GM23338 (cell line): ENCODE measurements around the gene CDC27. TPM values are rescaled to one million over a fixed set of nuclear protein-coding genes. Genes with fewer than 3 reads are reported as not detected.

Source experiments
- ATAC-seq: fragments of 200-7000 bp; cut with Tn5 transposase; 3 replicates; pipeline ENCODE4 v1.9.1; 2020
- DNase-seq: peaks from one replicate; pipeline ENCODE4 v3.0.0-alpha.2; 2015; ENCODE audit warnings: low spot score
- H2AFZ ChIP-seq: fragments of 200-600 bp; sonication (generic); 2 replicates; pipeline ENCODE4 v1.8.0; 2016; ENCODE audit warnings: antibody characterized with exemption, mild to moderate bottlenecking, moderate library complexity
- H3F3A ChIP-seq: fragments of 200-600 bp; sonication (generic); replicated peaks from 2 replicates; pipeline ENCODE4 v1.8.0; 2017; ENCODE audit warnings: antibody characterized with exemption, mixed run types, low read depth
- H3K27ac ChIP-seq: fragments of 200-600 bp; sonication (generic); 2 replicates; pipeline ENCODE4 v1.6.1; 2016; ENCODE audit warnings: low read depth
- H3K27me3 ChIP-seq: fragments of 200-600 bp; sonication (generic); 2 replicates; pipeline ENCODE4 v1.8.0; 2016; ENCODE audit warnings: mild to moderate bottlenecking, mixed run types, moderate library complexity; ENCODE audit not compliant: insufficient read depth
- H3K36me3 ChIP-seq: fragments of 200-600 bp; sonication (generic); 2 replicates; pipeline ENCODE4 v1.8.0; 2016; ENCODE audit warnings: mild to moderate bottlenecking; ENCODE audit not compliant: insufficient read depth
- H3K4me1 ChIP-seq: fragments of 200-600 bp; sonication (generic); 2 replicates; pipeline ENCODE4 v1.8.0; 2016; ENCODE audit warnings: mild to moderate bottlenecking, moderate library complexity; ENCODE audit not compliant: insufficient read depth
- H3K4me2 ChIP-seq: fragments of 200-600 bp; sonication (generic); 2 replicates; pipeline ENCODE4 v1.7.1; 2017; ENCODE audit warnings: mixed run types
- H3K4me3 ChIP-seq: fragments of 200-600 bp; sonication (generic); 2 replicates; pipeline ENCODE4 v1.6.1; 2016; ENCODE audit warnings: mixed run types
- H3K79me2 ChIP-seq: fragments of 200-600 bp; sonication (generic); replicated peaks from 2 replicates; pipeline ENCODE4 v1.8.0; 2017; ENCODE audit warnings: mild to moderate bottlenecking; ENCODE audit not compliant: insufficient read depth
- H3K9me2 ChIP-seq: fragments of 200-600 bp; sonication (generic); 2 replicates; pipeline ENCODE4 v1.8.0; 2017; ENCODE audit not compliant: insufficient read depth
- H4K20me1 ChIP-seq: fragments of 200-600 bp; sonication (generic); replicated peaks from 2 replicates; pipeline ENCODE4 v1.8.0; 2017; ENCODE audit warnings: mild to moderate bottlenecking; ENCODE audit not compliant: insufficient read depth
- H3K27ac Mint-ChIP-seq: 2 replicates; pipeline ENCODE4 v1.8.0; 2020; ENCODE audit warnings: inconsistent platforms, mild to moderate bottlenecking, moderate library complexity, mixed read lengths
- H3K27me3 Mint-ChIP-seq: 3 replicates; pipeline ENCODE4 v1.8.0; 2022; ENCODE audit warnings: low read depth, mild to moderate bottlenecking, moderate library complexity, mixed read lengths, inconsistent platforms; ENCODE audit not compliant: insufficient read depth, poor library complexity
- H3K36me3 Mint-ChIP-seq: 3 replicates; pipeline ENCODE4 v1.8.0; 2021; ENCODE audit warnings: low read depth, mild to moderate bottlenecking, inconsistent platforms, moderate library complexity, mixed read lengths
- H3K4me1 Mint-ChIP-seq: 3 replicates; pipeline ENCODE4 v1.8.0; 2020; ENCODE audit warnings: mild to moderate bottlenecking, inconsistent platforms, mixed read lengths
- H3K4me3 Mint-ChIP-seq: 3 replicates; pipeline ENCODE4 v1.8.0; 2021; ENCODE audit warnings: moderate library complexity, mild to moderate bottlenecking, inconsistent platforms, mixed read lengths
- H3K9me3 Mint-ChIP-seq: 3 replicates; pipeline ENCODE4 v1.8.0; 2020; ENCODE audit warnings: moderate library complexity, mild to moderate bottlenecking, inconsistent platforms, mixed read lengths
- CREB1 ChIP-seq: fragments of 250-450 bp; sonication (Bioruptor Pico); IDR thresholded peaks from 2 replicates; pipeline ENCODE4 v1.5.0; 2020; ENCODE audit warnings: low read depth, mild to moderate bottlenecking, moderate library complexity
- CTCF ChIP-seq, 2 experiments: fragments of 200-600 bp in 1 of 2; sonication (generic) in 1 of 2; conservative IDR thresholded peaks; 2 replicates each; pipeline versions ENCODE4 v1.5.1 to v1.6.1; 2016 to 2017; ENCODE audit warnings: antibody characterized with exemption in 2 of 2, low read depth in 2 of 2, mild to moderate bottlenecking in 2 of 2, moderate library complexity in 1 of 2
- EZH2 ChIP-seq: fragments of 200-600 bp; sonication (generic); IDR thresholded peaks from one replicate; pipeline ENCODE4 v1.8.0; 2017; ENCODE audit warnings: antibody characterized with exemption, mild to moderate bottlenecking, low read depth; ENCODE audit not compliant: unreplicated experiment
- EZH2phosphoT487 ChIP-seq: fragments of 200-600 bp; sonication (generic); IDR thresholded peaks from one replicate; pipeline ENCODE4 v1.8.1; 2018; ENCODE audit warnings: antibody characterized with exemption; ENCODE audit not compliant: unreplicated experiment
- JUNB ChIP-seq: IDR thresholded peaks from one replicate; pipeline ENCODE4 v1.6.1; 2016; ENCODE audit warnings: antibody characterized with exemption; ENCODE audit not compliant: unreplicated experiment
- NANOG ChIP-seq: IDR thresholded peaks from 2 replicates; pipeline ENCODE4 v1.6.1; 2016; ENCODE audit warnings: antibody characterized with exemption, borderline replicate concordance
- POLR2AphosphoS5 ChIP-seq: IDR thresholded peaks from 2 replicates; pipeline ENCODE4 v1.6.1; 2016; ENCODE audit warnings: antibody characterized with exemption, low read depth
- REST ChIP-seq: IDR thresholded peaks from one replicate; pipeline ENCODE4 v1.6.1; 2018; ENCODE audit warnings: antibody characterized with exemption; ENCODE audit not compliant: unreplicated experiment
- STAT1 ChIP-seq: IDR thresholded peaks from one replicate; pipeline ENCODE4 v1.6.1; 2016; ENCODE audit warnings: antibody characterized with exemption; ENCODE audit not compliant: unreplicated experiment
- ZNF114 ChIP-seq: fragments of 250-450 bp; sonication (Bioruptor Pico); IDR thresholded peaks from 2 replicates; pipeline ENCODE4 v1.5.0; 2020; ENCODE audit warnings: mild to moderate bottlenecking, moderate library complexity
- ZNF462 ChIP-seq: fragments of 250-450 bp; sonication (Bioruptor Pico); IDR thresholded peaks from 2 replicates; pipeline ENCODE4 v1.5.0; 2020; ENCODE audit warnings: mild to moderate bottlenecking, moderate library complexity
- polyA plus RNA-seq: library from polyadenylated mRNA; unstranded; fragments of >200 nt; fragmentation: Nextera tagmentation; extraction: Ambion mirVana; gene quantifications from 2 replicates; pipeline ENCODE4 v1.2.1, GENCODE V29; 2016
- total RNA-seq: library from RNA; depleted of rRNA; stranded (reverse); fragments of >200 nt; shearing (Covaris generic); gene quantifications from 2 replicates; pipeline ENCODE4 v1.2.3, GENCODE V29; 2014

Gene CDC27
- total and polyA plus RNA-seq, 2 experiments from 2014 or later = 49.7 to 85.5 TPM

GRCh38 chr17:47237841-47238240 lies 48.7 kb upstream of the CDC27 start:
- no peak overlapping the region for H3K4me2 ChIP-seq
- DNase-seq (no peak), ATAC-seq (no peak)
- Mint-ChIP-seq H3K27ac (no peak overlapping the region), H3K9me3 (peaks cover 3% of the 10 kb centered on the region; the same call in 1 of the 3 replicates), H3K36me3 (no peaks in the 10 kb centered on the region), H3K4me3 (no peak overlapping the region), H3K4me1 (no peaks in the 10 kb centered on the region), H3K27me3 (peaks cover 4% of the 10 kb centered on the region)
- no peaks in the 10 kb centered on the region for H3K4me1 ChIP-seq
- no peak overlapping the region for H3K27ac ChIP-seq
- no peaks in the 10 kb centered on the region for H4K20me1 ChIP-seq
- H3K36me3 ChIP-seq = no peaks in the 10 kb centered on the region
- TF ChIP-seq NANOG (no peak), STAT1 (no peak), ZNF114 (CRISPR knock-in tag) (no peak), CTCF (conservative IDR thresholded peaks at IDR 0.05; ENCODE audit: low read depth in 2 of 2) (no peak)
- H3F3A ChIP-seq = no peaks in the 10 kb centered on the region
- H3K4me3 ChIP-seq = no peak overlapping the region
- no peak overlapping the region for H2AFZ ChIP-seq
- no peaks in the 10 kb centered on the region for H3K27me3 ChIP-seq
- no peaks in the 10 kb centered on the region for H3K79me2 ChIP-seq
- H3K9me2 ChIP-seq = no peaks in the 10 kb centered on the region

GRCh38 chr17:47235923-47236322 lies 46.8 kb upstream of the CDC27 start:
- Mint-ChIP-seq H3K27ac (no peak overlapping the region), H3K4me1 (no peaks in the 10 kb centered on the region), H3K27me3 (peaks cover 4% of the 10 kb centered on the region), H3K36me3 (no peaks in the 10 kb centered on the region), H3K4me3 (no peak overlapping the region), H3K9me3 (peaks cover 3% of the 10 kb centered on the region; the same call in 2 of the 3 replicates)
- Histone ChIP-seq H4K20me1 (no peaks in the 10 kb centered on the region), H3F3A (no peaks in the 10 kb centered on the region), H3K4me1 (no peaks in the 10 kb centered on the region), H3K79me2 (no peaks in the 10 kb centered on the region), H3K4me3 (no peak overlapping the region), H3K27ac (no peak overlapping the region), H3K27me3 (no peaks in the 10 kb centered on the region), H3K9me2 (no peaks in the 10 kb centered on the region), H2AFZ (no peak overlapping the region), H3K36me3 (no peaks in the 10 kb centered on the region), H3K4me2 (no peak overlapping the region)
- ATAC-seq (no peak), DNase-seq (no peak)
- TF ChIP-seq REST (no peak), POLR2AphosphoS5 (no peak), ZNF462 (CRISPR knock-in tag) (no peak), ZNF114 (CRISPR knock-in tag) (no peak), JUNB (no peak), EZH2phosphoT487 (no peak), CREB1 (CRISPR knock-in tag) (no peak), EZH2 (no peak)
